Measurements from ENCODE around the gene BTN2A1.

Gene BTN2A1

GRCh38 chr6:26487466-26487865 is 29.7 kb downstream of the BTN2A1 start:
- in situ Hi-C loops (cut with HindIII; ENCODE audit: low sequenced_read_pairs): no loop called here
- TF ChIP-seq, protein P1, sequence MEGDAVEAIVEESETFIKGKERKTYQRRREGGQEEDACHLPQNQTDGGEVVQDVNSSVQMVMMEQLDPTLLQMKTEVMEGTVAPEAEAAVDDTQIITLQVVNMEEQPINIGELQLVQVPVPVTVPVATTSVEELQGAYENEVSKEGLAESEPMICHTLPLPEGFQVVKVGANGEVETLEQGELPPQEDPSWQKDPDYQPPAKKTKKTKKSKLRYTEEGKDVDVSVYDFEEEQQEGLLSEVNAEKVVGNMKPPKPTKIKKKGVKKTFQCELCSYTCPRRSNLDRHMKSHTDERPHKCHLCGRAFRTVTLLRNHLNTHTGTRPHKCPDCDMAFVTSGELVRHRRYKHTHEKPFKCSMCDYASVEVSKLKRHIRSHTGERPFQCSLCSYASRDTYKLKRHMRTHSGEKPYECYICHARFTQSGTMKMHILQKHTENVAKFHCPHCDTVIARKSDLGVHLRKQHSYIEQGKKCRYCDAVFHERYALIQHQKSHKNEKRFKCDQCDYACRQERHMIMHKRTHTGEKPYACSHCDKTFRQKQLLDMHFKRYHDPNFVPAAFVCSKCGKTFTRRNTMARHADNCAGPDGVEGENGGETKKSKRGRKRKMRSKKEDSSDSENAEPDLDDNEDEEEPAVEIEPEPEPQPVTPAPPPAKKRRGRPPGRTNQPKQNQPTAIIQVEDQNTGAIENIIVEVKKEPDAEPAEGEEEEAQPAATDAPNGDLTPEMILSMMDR (IDR thresholded peaks at IDR 0.05; ENCODE audit: low read depth, low read length, missing control alignments): no peak
- H3K4me3 ChIP-seq (ENCODE audit: low read depth, low read length): no peak overlapping the region
- DNase-seq (ENCODE audit: low read depth): no peak

- no peak overlapping the region for H3K4me3 ChIP-seq (ENCODE audit: low read depth, low read length)
- TF ChIP-seq, protein P1 (IDR thresholded peaks at IDR 0.05; ENCODE audit: low read depth, low read length, missing control alignments): no peak
- in situ Hi-C loops (cut with HindIII; ENCODE audit: low sequenced_read_pairs): no loop called here
- DNase-seq (ENCODE audit: low read depth): no peak
These were observed 32.5 kb downstream of the BTN2A1 start for GRCh38 chr6:26489996-26490964.

- no peak for DNase-seq (ENCODE audit: low read depth)
- no peak overlapping the region for H3K4me3 ChIP-seq (ENCODE audit: low read depth, low read length)
- TF ChIP-seq, protein P1 (IDR thresholded peaks at IDR 0.05; ENCODE audit: low read depth, low read length, missing control alignments): no peak
- in situ Hi-C loops (cut with HindIII; ENCODE audit: low sequenced_read_pairs): no loop called here
These were observed 33.8 kb downstream of the BTN2A1 start for GRCh38 chr6:26491604-26492003.

DNA sequence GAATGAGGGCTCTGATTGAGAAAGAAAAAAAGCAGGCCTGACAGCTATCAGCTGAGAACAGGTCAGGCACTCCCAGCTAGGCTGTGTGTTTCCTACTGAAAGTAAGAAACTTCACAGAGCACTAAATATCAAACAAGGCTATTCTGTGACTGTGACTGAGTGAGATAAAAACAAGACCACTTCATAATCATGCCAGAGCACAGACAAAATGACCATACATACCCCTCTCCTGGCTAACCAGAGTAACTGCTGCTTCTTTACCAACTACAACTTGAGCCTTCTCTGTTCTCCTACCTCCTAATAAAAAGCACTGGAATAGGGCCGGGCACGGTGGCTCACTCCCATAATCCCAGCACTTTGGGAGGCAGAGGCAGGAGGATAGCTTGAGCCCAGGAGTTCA is 35.5 kb downstream of the BTN2A1 start:
- in situ Hi-C loops (cut with HindIII; ENCODE audit: low sequenced_read_pairs): no loop called here
- TF ChIP-seq, protein P1 (IDR thresholded peaks at IDR 0.05; ENCODE audit: low read depth, low read length, missing control alignments): peak; percentile 15
- H3K4me3 ChIP-seq (ENCODE audit: low read depth, low read length): no peak overlapping the region
- DNase-seq (ENCODE audit: low read depth): no peak

GRCh38 chr6:26494117-26494516 is 36.4 kb downstream of the BTN2A1 start:
- TF ChIP-seq, protein P1 (IDR thresholded peaks at IDR 0.05; ENCODE audit: low read depth, low read length, missing control alignments): no peak
- no peak overlapping the region for H3K4me3 ChIP-seq (ENCODE audit: low read depth, low read length)
- in situ Hi-C loops (cut with HindIII; ENCODE audit: low sequenced_read_pairs): no loop called here
- DNase-seq (ENCODE audit: low read depth): no peak

DNA sequence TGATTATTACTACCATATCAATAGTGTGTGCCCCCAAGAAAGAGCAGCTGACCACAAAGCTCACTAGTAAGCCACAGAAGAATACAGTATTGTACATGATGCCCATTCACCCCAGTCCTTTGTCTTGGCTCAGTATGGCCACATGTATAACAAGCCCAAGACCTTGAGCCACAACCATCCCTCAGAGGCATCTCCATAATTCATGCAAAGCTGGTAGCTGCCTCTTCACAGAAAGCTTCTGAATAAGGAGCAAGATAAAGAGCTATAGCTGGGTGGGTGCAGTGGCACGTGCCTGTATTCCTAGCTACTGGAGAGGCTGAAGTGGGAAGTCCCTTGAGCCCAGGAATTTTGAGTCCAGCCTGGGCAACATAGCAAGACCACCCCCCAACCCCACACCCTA is 37.5 kb downstream of the BTN2A1 start:
- no peak for DNase-seq (ENCODE audit: low read depth)
- H3K4me3 ChIP-seq (ENCODE audit: low read depth, low read length): no peak overlapping the region
- TF ChIP-seq, protein P1 (IDR thresholded peaks at IDR 0.05; ENCODE audit: low read depth, low read length, missing control alignments): no peak
- in situ Hi-C loops (cut with HindIII; ENCODE audit: low sequenced_read_pairs): no loop called here
